HG03460 (cell line): Measurements from ENCODE around the gene MYH16.
"Not testable (repeated sequence)": the region's sequence is repeated elsewhere in the genome, so short reads cannot be mapped to it uniquely, and the experiment has no call there.

ENCODE experiments used
- ATAC-seq: cut with Tn5 transposase; IDR thresholded peaks from one replicate; pipeline ENCODE4 v1.9.1; 2021; ENCODE audit not compliant: unreplicated experiment

MYH16 gene

GRCh38 chr7:99350641-99351040 is 78.0 kb downstream of the MYH16 start:
- not testable (repeated sequence) for ATAC-seq

- no peak for ATAC-seq
Measured at GRCh38 chr7:99352247-99352646, 79.6 kb downstream of the MYH16 start.

GRCh38 chr7:99355098-99355497 is 82.5 kb downstream of the MYH16 start:
- ATAC-seq: no peak

- no peak for ATAC-seq
Measured at GRCh38 chr7:99357701-99358490, 85.3 kb downstream of the MYH16 start.

- not testable (repeated sequence) for ATAC-seq
Measured at GRCh38 chr7:99358521-99358920, 85.9 kb downstream of the MYH16 start.

GRCh38 chr7:99359465-99360154 is 87.0 kb downstream of the MYH16 start:
- ATAC-seq: no peak
